ENCODE results near the gene WDR27. TPM values are rescaled to one million over a fixed set of nuclear protein-coding genes. Genes with fewer than 3 reads are reported as not detected.
"Not testable (repeated sequence)": the region's sequence is repeated elsewhere in the genome, so short reads cannot be mapped to it uniquely, and the experiment has no call there.

WDR27 gene
- total RNA-seq, 2 experiments from 2014 or later = 37.9 to 38.3 TPM

DNA sequence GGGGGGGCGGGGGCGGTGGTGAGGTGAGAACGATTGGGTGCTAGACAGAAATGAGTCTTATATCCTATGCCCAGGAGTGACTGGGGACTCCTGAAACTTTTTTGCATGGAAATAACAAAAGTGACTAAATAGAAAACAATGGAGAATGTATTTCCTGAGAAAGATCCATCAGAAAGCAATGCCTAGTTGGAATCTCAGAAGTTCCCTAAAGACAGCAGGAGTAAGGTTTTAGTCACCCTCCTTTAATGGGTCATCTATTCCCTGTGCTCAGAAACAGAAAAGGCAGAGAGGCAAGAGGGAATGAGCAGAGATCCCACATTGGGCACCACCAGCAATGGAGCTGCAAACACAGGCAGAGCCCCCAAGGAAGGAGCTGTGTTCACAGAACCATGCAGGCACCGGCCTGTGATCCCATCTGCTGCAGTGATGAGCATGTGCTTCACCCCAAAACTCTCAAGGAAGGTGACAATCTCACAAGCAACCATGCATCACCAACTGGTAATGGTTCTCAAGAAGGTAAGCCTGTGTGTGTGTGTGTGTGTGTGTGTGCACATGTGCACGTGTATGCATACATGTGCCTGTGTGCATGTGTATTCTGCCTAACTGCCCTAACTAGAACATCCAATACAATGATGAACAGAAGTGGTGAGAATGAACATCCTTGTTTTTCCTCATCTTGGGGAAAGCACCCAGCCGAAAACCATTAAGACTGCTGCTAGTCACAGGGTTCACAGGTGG lies 168.4 kb downstream of the WDR27 start:
- no peaks in the 10 kb centered on the region for H3K27me3 Mint-ChIP-seq (ENCODE audit: low read depth)
- intact Hi-C loops (cut with micrococcal nuclease) = no loop called here
- DNase-seq = no peak
- peaks cover 13% of the 10 kb centered on the region for H3K4me1 Mint-ChIP-seq (ENCODE audit: low read depth)
- H3K27ac Mint-ChIP-seq = no peak overlapping the region
- CTCF ChIA-PET = no interaction called here
- H3K36me3 Mint-ChIP-seq (ENCODE audit: low read depth) = peaks cover 21% of the 10 kb centered on the region
- H3K9me3 Mint-ChIP-seq = peaks cover 31% of the 10 kb centered on the region
- no peak overlapping the region for H3K4me3 Mint-ChIP-seq

DNA sequence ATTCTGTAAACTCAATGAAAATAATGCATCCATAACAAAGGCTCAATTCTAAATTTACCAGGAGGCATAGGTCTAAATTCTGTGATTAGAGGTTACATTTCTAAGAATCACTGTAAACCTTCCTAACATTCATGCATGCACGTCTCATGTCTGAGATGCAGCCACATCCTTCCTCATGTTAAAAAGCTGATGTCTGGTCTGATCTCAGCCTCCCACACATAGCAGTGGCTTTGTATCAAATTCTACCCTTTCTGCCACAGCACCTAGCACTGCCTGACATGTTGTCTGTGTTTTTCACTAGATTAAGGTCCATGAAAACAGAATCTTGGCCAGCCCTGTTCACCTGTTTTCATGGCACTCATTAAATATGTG lies 171.1 kb downstream of the WDR27 start:
- peaks cover 13% of the 10 kb centered on the region for H3K4me1 Mint-ChIP-seq (ENCODE audit: low read depth)
- intact Hi-C loops (cut with micrococcal nuclease) = no loop called here
- H3K27me3 Mint-ChIP-seq (ENCODE audit: low read depth) = no peaks in the 10 kb centered on the region
- DNase-seq = peak; percentile 10
- H3K4me3 Mint-ChIP-seq = no peak overlapping the region
- H3K27ac Mint-ChIP-seq = no peak overlapping the region
- H3K9me3 Mint-ChIP-seq = peaks cover 19% of the 10 kb centered on the region
- peaks cover 8% of the 10 kb centered on the region for H3K36me3 Mint-ChIP-seq (ENCODE audit: low read depth)
- CTCF ChIA-PET = no interaction called here

- H3K4me1 Mint-ChIP-seq (ENCODE audit: low read depth) = peaks cover 13% of the 10 kb centered on the region
- CTCF ChIA-PET = no interaction called here
- H3K36me3 Mint-ChIP-seq (ENCODE audit: low read depth) = peaks cover 8% of the 10 kb centered on the region
- intact Hi-C loops (cut with micrococcal nuclease) = no loop called here
- H3K9me3 Mint-ChIP-seq = peaks cover 15% of the 10 kb centered on the region
- no peak overlapping the region for H3K27ac Mint-ChIP-seq
- no peaks in the 10 kb centered on the region for H3K27me3 Mint-ChIP-seq (ENCODE audit: low read depth)
- H3K4me3 Mint-ChIP-seq = no peak overlapping the region
- DNase-seq = peak; percentile 28
Observed at GRCh38 chr6:169529931-169530751, 171.7 kb downstream of the WDR27 start.

DNA sequence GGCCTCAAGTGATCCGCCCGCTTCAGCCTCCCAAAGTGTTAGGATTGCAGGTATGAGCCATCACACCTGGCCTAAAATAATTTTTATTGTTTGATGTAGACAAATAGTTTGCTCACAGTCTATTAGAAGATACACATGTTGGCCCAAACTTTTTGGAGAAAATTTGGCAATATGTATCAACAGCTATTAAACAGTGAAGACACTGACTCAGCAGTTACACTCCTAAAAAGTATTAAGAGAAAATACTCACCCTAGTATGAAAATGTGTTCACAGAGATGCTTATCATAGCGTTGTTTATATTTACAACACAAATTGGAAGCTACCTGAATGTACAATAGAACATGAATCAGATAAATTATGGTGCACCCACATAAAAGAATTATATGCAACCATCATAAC lies 173.1 kb downstream of the WDR27 start:
- Mint-ChIP-seq H3K4me1 (ENCODE audit: low read depth) (peaks cover 13% of the 10 kb centered on the region), H3K36me3 (ENCODE audit: low read depth) (peaks cover 4% of the 10 kb centered on the region), H3K27ac (no peak overlapping the region), H3K9me3 (peaks cover 7% of the 10 kb centered on the region), H3K27me3 (ENCODE audit: low read depth) (no peaks in the 10 kb centered on the region), H3K4me3 (no peak overlapping the region)
- intact Hi-C loops (cut with micrococcal nuclease) = no loop called here
- CTCF ChIA-PET = no interaction called here
- DNase-seq = no peak

DNA sequence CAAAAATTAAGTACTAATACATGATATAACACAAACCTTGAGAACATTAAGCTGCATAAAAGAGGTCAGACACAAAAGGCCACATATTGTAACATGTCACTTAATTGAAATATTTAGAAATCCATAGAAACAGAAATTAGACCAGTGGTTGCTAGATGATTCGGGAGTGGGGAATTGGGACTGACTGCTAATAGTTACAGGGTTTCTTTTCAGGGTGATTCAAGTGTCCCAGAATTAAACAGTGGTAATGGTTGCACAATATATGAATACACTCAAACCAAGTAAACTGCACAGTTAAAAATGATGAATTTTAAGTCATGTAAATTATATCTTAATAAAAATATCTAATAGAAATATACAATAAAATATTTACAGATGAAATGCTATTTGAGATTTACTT lies 174.5 kb downstream of the WDR27 start:
- intact Hi-C loops (cut with micrococcal nuclease) = no loop called here
- DNase-seq = no peak
- H3K9me3 Mint-ChIP-seq = no peaks in the 10 kb centered on the region
- H3K4me1 Mint-ChIP-seq (ENCODE audit: low read depth) = peaks cover 13% of the 10 kb centered on the region
- no peaks in the 10 kb centered on the region for H3K36me3 Mint-ChIP-seq (ENCODE audit: low read depth)
- no peak overlapping the region for H3K4me3 Mint-ChIP-seq
- CTCF ChIA-PET = no interaction called here
- no peaks in the 10 kb centered on the region for H3K27me3 Mint-ChIP-seq (ENCODE audit: low read depth)
- H3K27ac Mint-ChIP-seq = no peak overlapping the region

DNA sequence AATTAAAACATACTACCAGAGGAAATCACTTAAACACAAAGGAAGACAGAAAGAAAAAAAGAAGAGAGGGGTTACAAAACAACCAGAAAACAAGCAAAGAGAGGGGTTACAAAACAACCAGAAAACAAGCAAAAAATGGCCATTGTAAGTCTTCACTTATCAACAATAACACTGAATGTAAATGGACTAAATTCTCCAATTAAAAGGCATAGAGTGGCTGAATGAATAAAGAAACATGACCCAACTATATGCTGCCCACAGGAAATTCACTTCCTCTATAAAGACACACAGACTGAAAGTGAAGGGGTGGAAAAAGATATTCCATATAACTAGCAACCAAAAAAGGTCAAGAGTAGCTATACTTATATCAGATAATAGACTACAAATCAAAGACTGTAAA lies 180.0 kb downstream of the WDR27 start:
- Mint-ChIP-seq H3K27me3 (ENCODE audit: low read depth) (no peaks in the 10 kb centered on the region), H3K9me3 (peaks cover 17% of the 10 kb centered on the region), H3K4me1 (ENCODE audit: low read depth) (no peaks in the 10 kb centered on the region), H3K27ac (no peak overlapping the region), H3K4me3 (no peak overlapping the region), H3K36me3 (ENCODE audit: low read depth) (peaks cover 11% of the 10 kb centered on the region)
- CTCF ChIA-PET = no interaction called here
- no peak for DNase-seq
- intact Hi-C loops (cut with micrococcal nuclease) = no loop called here

GRCh38 chr6:169520104-169520503 lies 181.7 kb downstream of the WDR27 start:
- Mint-ChIP-seq H3K4me1 (ENCODE audit: low read depth) (no peaks in the 10 kb centered on the region), H3K9me3 (peaks cover 19% of the 10 kb centered on the region), H3K4me3 (no peak overlapping the region), H3K27me3 (ENCODE audit: low read depth) (no peaks in the 10 kb centered on the region), H3K27ac (no peak overlapping the region), H3K36me3 (ENCODE audit: low read depth) (peaks cover 11% of the 10 kb centered on the region)
- intact Hi-C loops (cut with micrococcal nuclease) = no loop called here
- CTCF ChIA-PET = no interaction called here
- DNase-seq = no peak

DNA sequence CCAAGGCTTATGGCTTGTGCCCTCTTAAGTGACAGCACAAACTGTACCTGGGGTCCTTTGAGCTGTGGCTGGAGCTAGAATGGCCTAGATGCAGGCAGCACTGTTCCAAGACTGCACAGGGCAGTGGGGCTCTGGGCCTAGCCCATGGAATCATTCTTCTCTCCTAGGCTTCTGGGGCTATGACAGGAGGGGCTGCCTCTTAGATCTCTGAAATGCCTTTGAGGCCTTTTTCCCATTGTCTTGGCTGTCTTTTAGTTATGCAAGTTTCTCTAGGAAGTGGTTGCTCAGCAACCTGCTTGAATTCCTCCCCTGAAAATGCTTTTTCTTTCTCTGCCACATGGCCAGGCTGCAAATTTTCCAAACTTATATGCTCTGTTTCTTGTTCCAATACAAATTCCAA lies 183.4 kb downstream of the WDR27 start:
- no peak for DNase-seq
- H3K9me3 Mint-ChIP-seq = peaks cover 19% of the 10 kb centered on the region
- H3K4me1 Mint-ChIP-seq (ENCODE audit: low read depth) = no peaks in the 10 kb centered on the region
- intact Hi-C loops (cut with micrococcal nuclease) = no loop called here
- H3K27me3 Mint-ChIP-seq (ENCODE audit: low read depth) = no peaks in the 10 kb centered on the region
- CTCF ChIA-PET = no interaction called here
- no peak overlapping the region for H3K27ac Mint-ChIP-seq
- no peak overlapping the region for H3K4me3 Mint-ChIP-seq
- H3K36me3 Mint-ChIP-seq (ENCODE audit: low read depth) = peaks cover 11% of the 10 kb centered on the region

GRCh38 chr6:169513478-169514193 lies 188.2 kb downstream of the WDR27 start:
- Mint-ChIP-seq H3K9me3 (peaks cover 11% of the 10 kb centered on the region), H3K27ac (no peak overlapping the region), H3K36me3 (ENCODE audit: low read depth) (peaks cover 1% of the 10 kb centered on the region), H3K4me3 (no peak overlapping the region), H3K27me3 (ENCODE audit: low read depth) (no peaks in the 10 kb centered on the region), H3K4me1 (ENCODE audit: low read depth) (no peaks in the 10 kb centered on the region)
- intact Hi-C loops (cut with micrococcal nuclease) = loop anchor here (5.0 kb wide), 1 partner anchor 139 kb away; no protein-coding TSS in a partner anchor
- no peak for DNase-seq
- CTCF ChIA-PET = no interaction called here

- intact Hi-C loops (cut with micrococcal nuclease) = loop anchor here (5.0 kb wide), 1 partner anchor 141 kb away; no protein-coding TSS in a partner anchor
- not testable (repeated sequence) for H3K4me1 Mint-ChIP-seq (ENCODE audit: low read depth); H3K27me3 Mint-ChIP-seq (ENCODE audit: low read depth); H3K9me3 Mint-ChIP-seq; H3K36me3 Mint-ChIP-seq (ENCODE audit: low read depth); H3K27ac Mint-ChIP-seq; H3K4me3 Mint-ChIP-seq; DNase-seq
- CTCF ChIA-PET = interaction anchor here (0.6 to 1.3 kb wide), 2 partner anchors 8 to 480 kb away, joined by 3 to 4 read pairs; no protein-coding TSS in a partner anchor
Observed at GRCh38 chr6:169511785-169512184, 190.0 kb downstream of the WDR27 start.

DNA sequence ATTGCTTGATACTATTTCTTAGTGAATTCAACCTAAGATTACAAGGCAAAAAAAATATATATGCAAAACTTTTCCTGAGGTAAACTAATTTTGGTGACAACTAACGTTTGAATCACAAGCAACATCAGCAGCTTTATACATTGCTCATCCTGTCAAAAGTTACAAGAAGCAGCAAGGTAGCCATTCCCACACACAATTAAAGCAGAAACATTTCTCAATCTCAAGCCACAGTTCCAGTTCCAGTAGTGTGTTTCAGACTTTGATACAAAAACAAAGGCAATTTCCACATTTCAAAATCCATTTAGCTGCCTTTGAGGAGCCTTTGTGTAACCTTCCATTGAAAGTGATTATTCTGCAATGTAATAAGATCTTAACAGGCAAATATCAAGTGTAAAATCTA lies 191.0 kb downstream of the WDR27 start:
- Mint-ChIP-seq H3K27ac (no peak overlapping the region), H3K36me3 (ENCODE audit: low read depth) (peaks cover 2% of the 10 kb centered on the region), H3K4me1 (ENCODE audit: low read depth) (no peaks in the 10 kb centered on the region), H3K4me3 (no peak overlapping the region), H3K27me3 (ENCODE audit: low read depth) (no peaks in the 10 kb centered on the region), H3K9me3 (peaks cover 8% of the 10 kb centered on the region)
- CTCF ChIA-PET = interaction anchor here (0.6 to 1.3 kb wide), 2 partner anchors 479 to 616 kb away, joined by 3 read pairs; no protein-coding TSS in a partner anchor
- intact Hi-C loops (cut with micrococcal nuclease) = loop anchor here (5.0 kb wide), 1 partner anchor 141 kb away; no protein-coding TSS in a partner anchor
- no peak for DNase-seq

DNA sequence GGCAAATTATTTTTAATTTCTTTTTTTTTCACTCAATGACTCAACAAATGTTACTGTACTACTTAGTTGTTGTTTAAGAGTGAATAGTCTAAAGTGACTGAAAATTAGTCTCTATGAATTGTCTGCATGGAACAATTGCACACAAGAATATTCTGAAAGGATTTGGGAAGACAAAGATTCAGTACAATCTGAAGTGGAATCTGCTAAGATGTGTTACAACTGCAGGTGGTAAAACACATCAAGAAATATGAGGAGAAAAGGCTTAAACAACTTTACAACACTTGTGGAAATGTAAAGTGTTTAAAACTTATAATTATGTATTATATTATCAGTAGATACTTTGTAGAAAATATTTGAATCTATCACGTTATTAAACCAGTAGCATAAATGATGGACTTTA lies 193.4 kb downstream of the WDR27 start:
- CTCF ChIA-PET = no interaction called here
- intact Hi-C loops (cut with micrococcal nuclease) = no loop called here
- Mint-ChIP-seq H3K4me1 (ENCODE audit: low read depth) (no peaks in the 10 kb centered on the region), H3K27me3 (ENCODE audit: low read depth) (no peaks in the 10 kb centered on the region), H3K36me3 (ENCODE audit: low read depth) (peaks cover 2% of the 10 kb centered on the region), H3K27ac (no peak overlapping the region), H3K9me3 (peaks cover 8% of the 10 kb centered on the region), H3K4me3 (no peak overlapping the region)
- no peak for DNase-seq

Measured in activated naive CD4-positive, alpha-beta T cell treated with anti-CD3 and anti-CD28 coated beads for 36 hours (primary cell).